Stimulated activated naive B cell treated with anti-CD40 and anti-IgM and Interleukin-4, amounts not matched to agents 10 μg/mL and 1 μg/mL and 100 μg/mL, for 72 hours (primary cell): ENCODE measurements around the gene PIK3IP1.

Experiments used
- ATAC-seq, 2 donors: fragments of 150-1000 bp; cut with Tn5 transposase; replicated peaks; 2 replicates each; pipeline ENCODE4 v1.10.0; 2021; ENCODE audit warnings: moderate library complexity in 1 of 2
- DNase-seq: peaks from one replicate; pipeline ENCODE4 v3.0.0; 2021
- H3K27ac Mint-ChIP-seq: one replicate; pipeline ENCODE4 v1.8.0; 2022; ENCODE audit warnings: mild to moderate bottlenecking, mixed read lengths
- H3K27me3 Mint-ChIP-seq, 2 donors: one replicate each; pipeline ENCODE4 v1.8.0; 2022; ENCODE audit warnings: mixed read lengths in 2 of 2
- H3K36me3 Mint-ChIP-seq, 2 donors: one replicate each; pipeline ENCODE4 v1.8.0; 2022; ENCODE audit warnings: mixed read lengths in 2 of 2, mild to moderate bottlenecking in 1 of 2
- H3K4me1 Mint-ChIP-seq, 2 donors: one replicate each; pipeline ENCODE4 v1.8.0; 2022; ENCODE audit warnings: mixed read lengths in 2 of 2, mild to moderate bottlenecking in 1 of 2
- H3K4me3 Mint-ChIP-seq, 2 donors: one replicate each; pipeline ENCODE4 v1.8.0; 2022; ENCODE audit warnings: mild to moderate bottlenecking in 2 of 2, mixed read lengths in 2 of 2, moderate library complexity in 1 of 2
- H3K9me3 Mint-ChIP-seq, 2 donors: one replicate each; pipeline ENCODE4 v1.8.0; 2022; ENCODE audit warnings: mixed read lengths in 2 of 2, mild to moderate bottlenecking in 1 of 2

PIK3IP1 gene, protein sequence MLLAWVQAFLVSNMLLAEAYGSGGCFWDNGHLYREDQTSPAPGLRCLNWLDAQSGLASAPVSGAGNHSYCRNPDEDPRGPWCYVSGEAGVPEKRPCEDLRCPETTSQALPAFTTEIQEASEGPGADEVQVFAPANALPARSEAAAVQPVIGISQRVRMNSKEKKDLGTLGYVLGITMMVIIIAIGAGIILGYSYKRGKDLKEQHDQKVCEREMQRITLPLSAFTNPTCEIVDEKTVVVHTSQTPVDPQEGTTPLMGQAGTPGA

DNA sequence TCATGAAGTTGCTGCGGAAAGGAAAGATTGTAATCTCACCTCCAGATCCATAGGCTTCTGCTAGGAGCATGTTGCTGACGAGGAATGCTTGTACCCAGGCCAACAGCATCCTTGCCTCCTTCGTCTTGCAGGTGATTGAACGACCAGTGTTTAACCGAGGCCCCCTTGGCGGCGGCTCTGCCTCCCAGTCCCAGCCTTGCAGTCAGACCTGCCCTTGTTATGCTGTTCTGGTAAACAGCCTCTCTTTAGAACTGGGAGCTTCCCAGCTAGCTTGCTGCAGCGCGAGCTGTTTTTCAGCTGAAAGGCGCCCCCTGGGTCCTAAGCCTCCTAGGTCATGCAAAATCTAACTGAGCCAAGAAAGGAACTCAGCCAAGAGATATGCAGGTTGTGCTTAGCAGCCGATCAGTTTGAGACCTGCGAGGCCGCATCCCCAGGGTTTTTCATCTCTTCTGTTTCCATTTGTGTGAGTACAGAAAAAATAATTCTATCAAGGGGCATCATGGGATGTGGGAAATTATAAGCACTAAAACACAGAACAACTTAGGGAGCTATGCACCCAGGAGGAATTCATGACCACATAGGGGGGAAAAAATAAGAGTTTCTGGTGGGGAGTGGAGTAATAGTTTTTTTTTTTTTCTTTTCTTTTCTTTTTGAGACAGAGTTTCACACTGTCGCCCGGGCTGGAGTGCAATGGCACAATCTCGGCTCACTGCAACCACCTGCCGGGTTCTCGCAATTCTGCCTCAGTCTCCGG, at the start of gene PIK3IP1:
Gene PIK3IP1, minus strand, starts transcription at position 253 of the 754 bp plus-strand sequence. Its CDS starts 144 bp downstream, at position 109.
- DNase-seq: peak; percentile 69
- H3K9me3 Mint-ChIP-seq: no peaks in the 10 kb centered on the region
- H3K4me3 Mint-ChIP-seq: peak within 1 kb of the TSS; percentile 94 to 97
- peaks cover 43 to 68% of the 10 kb centered on the region in 2 donors for H3K4me1 Mint-ChIP-seq
- peaks cover 0 to 1% of the 10 kb centered on the region in 2 donors for H3K36me3 Mint-ChIP-seq
- peak; percentile 50 to 52 for ATAC-seq
- H3K27me3 Mint-ChIP-seq: no peaks in the 10 kb centered on the region
- H3K27ac Mint-ChIP-seq: peak within 1 kb of the TSS; percentile 90

DNA sequence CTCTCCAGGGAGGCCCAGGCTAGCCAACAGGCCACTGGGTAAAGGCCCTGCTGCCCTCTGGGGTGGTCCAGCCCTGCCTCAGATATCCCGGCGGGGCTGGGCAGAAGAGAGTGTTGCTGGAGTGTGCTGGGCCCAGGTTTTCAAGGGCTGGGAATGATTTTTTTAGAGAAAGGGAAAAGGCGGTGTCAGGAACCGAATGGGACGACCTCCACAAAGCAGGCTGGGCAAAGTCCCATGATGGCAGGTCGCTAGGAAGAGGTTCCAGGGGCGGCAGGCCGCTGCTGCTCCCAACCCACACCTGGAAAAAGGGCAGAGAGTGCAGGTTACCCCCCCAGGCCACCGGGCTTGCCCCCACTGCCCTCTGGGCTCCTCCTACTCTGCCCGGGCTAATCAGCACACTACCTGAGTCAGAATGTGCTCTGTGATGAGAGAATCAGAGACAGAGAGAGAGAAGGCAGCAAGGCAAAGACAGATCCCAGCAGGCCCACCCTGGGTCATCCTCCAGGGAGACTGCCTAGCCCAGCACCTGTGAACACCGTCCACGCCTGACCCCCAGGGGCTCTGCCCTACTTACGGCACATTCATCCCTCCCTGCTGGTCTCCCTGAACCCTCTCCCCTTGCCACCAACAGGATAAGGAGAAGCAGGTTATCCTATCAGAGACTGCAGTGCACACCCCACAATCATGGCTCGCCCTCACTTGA, 49.2 kb upstream of the PIK3IP1 start:
- ATAC-seq (no peak), DNase-seq (no peak)
- Mint-ChIP-seq H3K27ac (peak overlapping the region; percentile 66), H3K9me3 (no peaks in the 10 kb centered on the region), H3K36me3 (peaks cover 43 to 66% of the 10 kb centered on the region in 2 donors), H3K27me3 (no peaks in the 10 kb centered on the region), H3K4me1 (peaks cover 50 to 80% of the 10 kb centered on the region in 2 donors), H3K4me3 (no peak overlapping the region)

DNA sequence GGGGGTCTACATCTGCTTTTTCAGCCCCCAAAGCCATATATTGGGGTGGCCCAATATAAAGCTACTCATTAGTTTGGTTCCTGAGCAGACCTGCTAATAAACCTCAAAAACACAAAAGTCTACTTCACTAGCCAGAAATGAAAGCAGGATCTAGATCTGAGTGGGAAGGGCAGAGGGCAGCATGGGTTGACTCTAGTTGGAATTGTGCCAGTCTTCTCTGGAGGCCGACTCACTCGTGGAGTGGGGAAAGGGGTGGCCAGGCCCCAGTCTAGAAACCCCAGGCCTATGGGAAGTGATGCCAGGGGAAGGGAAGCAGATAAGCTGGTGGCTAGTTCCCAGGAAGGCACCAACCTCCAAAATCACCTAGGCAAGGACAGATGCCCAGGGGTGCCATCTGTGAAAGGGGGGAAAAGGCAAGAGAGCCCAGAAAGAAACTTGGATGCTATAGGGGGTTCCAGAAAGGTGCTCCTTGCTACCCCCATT, 48.5 kb upstream of the PIK3IP1 start:
- Mint-ChIP-seq H3K36me3 (peaks cover 43 to 70% of the 10 kb centered on the region in 2 donors), H3K9me3 (no peaks in the 10 kb centered on the region), H3K27me3 (no peaks in the 10 kb centered on the region), H3K4me1 (peaks cover 50 to 80% of the 10 kb centered on the region in 2 donors), H3K4me3 (no peak overlapping the region), H3K27ac (peak overlapping the region; percentile 27)
- DNase-seq (no peak), ATAC-seq (no peak)

DNA sequence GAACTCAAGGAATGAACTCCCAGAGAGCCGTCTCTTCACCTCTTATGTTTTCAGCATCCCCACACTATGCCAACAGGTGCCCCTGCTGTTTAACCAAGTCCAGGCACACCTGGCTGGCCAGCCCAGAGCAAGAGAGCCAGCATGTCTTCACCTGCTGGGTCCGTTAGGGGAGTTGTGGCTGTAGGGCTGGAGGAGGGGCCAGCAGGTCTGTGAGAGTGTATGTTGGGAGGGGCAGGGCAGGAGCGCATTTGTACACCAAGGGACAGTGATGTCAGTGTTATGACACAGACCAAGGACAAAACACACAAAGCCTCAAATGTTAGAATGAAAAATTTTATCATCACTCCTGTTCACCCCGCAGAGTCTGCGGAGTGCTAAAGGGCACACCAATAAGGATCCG, 48.1 kb upstream of the PIK3IP1 start:
- H3K27ac Mint-ChIP-seq: peak overlapping the region; percentile 84
- no peak for ATAC-seq
- H3K36me3 Mint-ChIP-seq: peaks cover 42 to 71% of the 10 kb centered on the region in 2 donors
- peaks cover 48 to 78% of the 10 kb centered on the region in 2 donors for H3K4me1 Mint-ChIP-seq
- H3K9me3 Mint-ChIP-seq: no peaks in the 10 kb centered on the region
- peak overlapping the region in 1 of 2 donors; percentile 4 for H3K4me3 Mint-ChIP-seq
- no peak for DNase-seq
- H3K27me3 Mint-ChIP-seq: no peaks in the 10 kb centered on the region

DNA sequence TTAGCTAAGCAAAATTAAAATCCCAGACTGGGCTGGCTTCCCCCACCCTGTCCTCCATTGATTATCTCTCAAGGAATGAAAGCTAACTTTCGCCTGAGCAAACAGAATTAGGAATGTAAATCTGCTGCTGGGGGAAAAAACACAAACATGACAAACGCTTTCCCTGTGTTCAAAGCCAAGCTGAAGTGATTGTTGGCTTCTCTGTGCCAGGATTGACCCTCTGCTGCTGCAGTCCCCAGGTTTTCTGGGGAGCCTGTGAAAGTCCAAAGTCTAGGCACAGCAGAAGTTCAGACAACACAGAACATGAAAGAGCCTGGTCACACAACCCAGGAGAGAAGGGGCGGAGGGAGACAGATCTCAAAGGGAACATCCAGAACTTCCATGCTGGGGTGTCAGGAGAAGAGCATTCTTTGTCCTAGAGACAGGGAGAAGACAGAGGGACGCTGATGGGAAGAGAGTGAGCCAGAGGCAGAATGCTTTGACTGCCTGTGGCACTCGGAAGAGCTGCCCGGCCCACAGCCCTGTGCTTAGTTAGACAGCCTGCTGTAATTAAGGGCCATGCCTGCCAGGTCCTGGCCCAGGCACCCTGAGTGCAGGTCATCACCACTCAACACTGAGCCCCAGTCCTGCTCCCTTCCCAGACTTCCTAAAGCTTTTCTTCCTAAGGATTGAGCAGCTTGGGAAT, 47.0 kb upstream of the PIK3IP1 start:
- Mint-ChIP-seq H3K4me1 (peaks cover 44 to 76% of the 10 kb centered on the region in 2 donors), H3K36me3 (peaks cover 41 to 73% of the 10 kb centered on the region in 2 donors), H3K27me3 (no peaks in the 10 kb centered on the region), H3K4me3 (no peak overlapping the region), H3K9me3 (no peaks in the 10 kb centered on the region), H3K27ac (peak overlapping the region; percentile 84)
- DNase-seq (no peak), ATAC-seq (no peak)

DNA sequence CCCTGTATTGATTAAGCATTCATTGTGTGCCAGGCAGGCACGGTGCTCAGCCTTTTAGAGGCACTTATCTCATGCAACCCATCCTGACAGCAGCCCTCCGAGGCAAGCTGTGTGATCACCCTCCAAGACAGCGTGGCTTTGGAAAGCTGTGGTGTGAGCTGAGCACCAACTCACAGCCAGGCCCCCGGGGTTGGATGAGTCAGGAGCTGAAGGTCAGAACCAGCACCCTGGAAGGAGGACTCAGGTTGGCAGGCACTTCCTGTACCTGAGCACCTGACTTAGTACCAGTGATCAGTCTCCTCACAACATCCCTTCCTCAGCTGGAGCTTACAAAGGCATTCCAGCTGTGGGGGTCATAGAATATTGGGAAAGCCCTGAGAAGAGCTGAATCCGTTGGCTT, 44.9 kb upstream of the PIK3IP1 start:
- DNase-seq (no peak), ATAC-seq (no peak)
- peaks cover 27 to 65% of the 10 kb centered on the region in 2 donors for H3K4me1 Mint-ChIP-seq
- no peaks in the 10 kb centered on the region for H3K9me3 Mint-ChIP-seq
- H3K27ac Mint-ChIP-seq: peak overlapping the region; percentile 42
- peaks cover 33 to 70% of the 10 kb centered on the region in 2 donors for H3K36me3 Mint-ChIP-seq
- H3K4me3 Mint-ChIP-seq: no peak overlapping the region
- H3K27me3 Mint-ChIP-seq: no peaks in the 10 kb centered on the region

DNA sequence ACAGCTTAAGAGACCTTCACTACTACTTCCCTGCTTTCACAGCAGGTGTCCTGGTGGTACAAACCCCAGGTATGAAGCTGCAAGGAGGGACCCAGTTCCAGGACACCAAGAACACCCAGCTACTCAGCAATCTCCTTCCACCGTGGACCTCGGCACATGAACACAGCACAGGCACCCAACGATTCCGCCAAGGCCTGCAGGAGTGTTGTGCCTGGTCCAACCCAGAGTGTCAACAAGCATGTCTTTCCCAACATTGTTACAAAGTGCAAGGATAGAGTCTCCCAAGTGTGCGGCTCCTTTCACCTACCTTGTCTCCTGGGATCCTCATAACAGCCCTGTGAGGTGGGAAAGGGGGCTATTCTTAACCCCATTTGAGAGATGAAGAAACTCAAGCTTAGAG, 42.0 kb upstream of the PIK3IP1 start:
- peaks cover 18 to 53% of the 10 kb centered on the region in 2 donors for H3K36me3 Mint-ChIP-seq
- no peak for DNase-seq
- no peak overlapping the region for H3K4me3 Mint-ChIP-seq
- H3K27ac Mint-ChIP-seq: no peak overlapping the region
- ATAC-seq: no peak
- peaks cover 21 to 48% of the 10 kb centered on the region in 2 donors for H3K4me1 Mint-ChIP-seq
- no peaks in the 10 kb centered on the region for H3K9me3 Mint-ChIP-seq
- no peaks in the 10 kb centered on the region for H3K27me3 Mint-ChIP-seq

DNA sequence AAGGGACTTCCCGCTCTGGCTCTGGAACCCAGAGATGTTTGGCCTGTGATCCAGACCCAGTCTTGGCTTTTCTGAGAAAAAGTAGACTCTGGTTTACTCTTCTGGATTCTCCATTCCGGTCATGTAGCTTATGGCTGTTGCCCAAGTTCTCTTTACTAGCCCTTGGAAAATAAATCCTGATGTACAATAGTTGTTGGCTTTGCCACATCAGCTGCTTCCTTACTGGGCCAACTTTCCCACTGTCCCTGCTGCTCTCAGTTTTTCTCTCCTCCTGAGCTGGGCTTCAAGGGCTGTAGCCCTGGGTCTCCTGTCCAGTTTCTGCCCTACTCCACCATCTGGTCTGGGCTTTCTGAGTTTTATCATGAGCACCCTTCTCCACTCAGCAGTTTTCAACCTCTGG, 41.4 kb upstream of the PIK3IP1 start:
- Mint-ChIP-seq H3K36me3 (peaks cover 18 to 57% of the 10 kb centered on the region in 2 donors), H3K4me3 (no peak overlapping the region), H3K9me3 (no peaks in the 10 kb centered on the region), H3K27me3 (no peaks in the 10 kb centered on the region), H3K27ac (peak overlapping the region; percentile 53), H3K4me1 (peaks cover 19 to 46% of the 10 kb centered on the region in 2 donors)
- ATAC-seq (no peak), DNase-seq (no peak)

DNA sequence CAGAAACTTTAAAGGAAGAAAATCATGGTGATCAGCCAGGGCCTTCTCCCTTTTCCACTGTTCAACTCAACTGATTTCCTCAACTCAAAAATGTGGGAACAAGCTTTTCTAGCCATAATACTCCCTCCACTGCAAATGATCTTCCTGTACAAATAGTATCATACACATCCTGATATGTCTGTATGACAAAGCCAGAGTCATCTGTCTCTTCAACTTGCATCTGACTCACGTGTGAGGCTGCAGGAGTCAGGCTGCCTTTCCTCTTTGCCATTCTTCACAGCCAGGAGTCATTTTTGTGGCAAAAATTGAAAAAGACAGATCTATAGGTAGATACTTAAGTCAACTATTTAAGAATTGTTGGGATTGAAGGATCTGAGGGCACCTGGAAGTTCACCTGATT, 40.6 kb upstream of the PIK3IP1 start:
- H3K27me3 Mint-ChIP-seq: no peaks in the 10 kb centered on the region
- peaks cover 13 to 39% of the 10 kb centered on the region in 2 donors for H3K4me1 Mint-ChIP-seq
- DNase-seq (no peak), ATAC-seq (no peak)
- no peaks in the 10 kb centered on the region for H3K9me3 Mint-ChIP-seq
- peaks cover 24 to 59% of the 10 kb centered on the region in 2 donors for H3K36me3 Mint-ChIP-seq
- H3K4me3 Mint-ChIP-seq: no peak overlapping the region
- H3K27ac Mint-ChIP-seq: no peak overlapping the region

DNA sequence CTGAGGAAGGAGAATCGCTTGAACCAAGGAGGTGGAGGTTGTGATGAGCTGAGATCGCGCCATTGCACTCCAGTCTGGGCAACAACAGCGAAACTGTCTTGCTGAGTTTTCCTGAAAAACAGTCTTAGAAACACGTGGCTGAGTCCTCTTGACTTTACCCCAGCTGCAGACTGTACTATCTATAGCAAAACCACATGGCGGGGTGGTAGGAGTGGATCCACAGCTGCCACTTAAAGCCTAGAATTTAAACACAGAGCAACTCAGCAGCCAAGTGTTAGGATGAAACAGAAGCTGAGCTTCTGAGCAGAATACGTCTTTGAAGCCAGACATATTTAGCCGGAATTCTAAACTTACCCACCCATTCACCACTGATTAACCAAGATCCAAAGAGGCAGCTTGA, 39.7 kb upstream of the PIK3IP1 start:
- no peak overlapping the region for H3K27ac Mint-ChIP-seq
- H3K4me3 Mint-ChIP-seq: no peak overlapping the region
- ATAC-seq (no peak), DNase-seq (no peak)
- no peaks in the 10 kb centered on the region for H3K9me3 Mint-ChIP-seq
- no peaks in the 10 kb centered on the region for H3K27me3 Mint-ChIP-seq
- H3K36me3 Mint-ChIP-seq: peaks cover 29 to 62% of the 10 kb centered on the region in 2 donors
- H3K4me1 Mint-ChIP-seq: peaks cover 13 to 37% of the 10 kb centered on the region in 2 donors

DNA sequence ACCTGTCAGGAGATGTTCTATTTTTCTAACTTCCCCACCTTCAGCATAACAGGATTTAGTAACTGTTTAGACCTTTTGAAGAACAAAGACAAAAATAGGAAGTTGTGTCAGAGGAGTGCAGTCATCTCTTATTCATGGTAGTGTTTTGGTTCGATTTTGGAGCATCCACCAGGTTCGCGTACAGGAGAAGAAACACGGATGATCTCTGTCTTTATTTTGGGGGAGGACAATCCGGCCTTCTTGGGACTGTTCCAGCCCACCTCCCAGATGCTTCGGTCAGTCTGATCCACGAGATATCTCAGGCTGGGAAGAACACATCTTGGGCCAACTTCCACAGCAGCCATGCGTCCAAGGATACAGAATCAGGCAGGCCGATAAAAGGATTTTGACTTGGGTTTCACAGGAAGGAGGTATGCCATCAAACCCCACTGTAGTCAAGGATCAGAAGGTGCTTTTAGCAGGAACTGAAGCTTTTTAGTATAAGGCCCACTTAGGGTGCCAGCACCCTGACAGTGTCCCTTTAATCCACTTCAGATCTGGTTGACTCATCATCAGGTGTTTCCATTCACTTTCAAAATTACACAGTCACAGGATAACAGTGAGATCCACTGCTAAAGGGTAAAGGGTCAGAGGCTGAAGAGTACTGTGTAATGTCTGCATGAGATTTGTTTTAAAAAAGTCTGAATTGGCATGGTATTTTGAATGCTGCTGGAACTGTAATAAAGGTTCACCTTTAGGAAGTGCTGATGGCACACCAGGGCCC, 37.3 kb upstream of the PIK3IP1 start:
- ATAC-seq: peak; percentile 80 to 93
- Mint-ChIP-seq H3K27ac (peak overlapping the region; percentile 47), H3K27me3 (no peaks in the 10 kb centered on the region), H3K4me1 (peaks cover 12 to 34% of the 10 kb centered on the region in 2 donors), H3K36me3 (peaks cover 31 to 66% of the 10 kb centered on the region in 2 donors), H3K9me3 (no peaks in the 10 kb centered on the region), H3K4me3 (no peak overlapping the region)
- no peak for DNase-seq

DNA sequence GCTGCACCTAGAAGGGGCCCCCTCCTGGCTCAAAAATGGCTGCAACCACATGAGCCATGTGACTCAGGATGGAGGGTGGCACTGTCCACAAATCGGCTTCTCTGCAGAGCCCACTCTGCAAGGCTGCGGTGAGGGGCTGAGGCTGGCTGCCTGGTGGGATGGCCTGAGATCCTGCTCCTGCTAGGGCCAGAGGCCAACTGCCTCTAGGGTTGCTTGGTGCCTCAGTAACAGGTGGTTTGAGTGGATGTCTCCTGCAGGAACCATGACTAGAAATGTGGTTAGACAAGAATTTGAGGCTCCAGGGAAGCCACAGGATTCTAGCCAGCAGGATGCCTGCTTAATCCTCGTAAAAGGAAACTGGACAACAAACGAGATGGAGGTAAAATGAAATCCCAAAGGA, 36.7 kb upstream of the PIK3IP1 start:
- no peaks in the 10 kb centered on the region for H3K9me3 Mint-ChIP-seq
- ATAC-seq: no peak
- no peak overlapping the region for H3K4me3 Mint-ChIP-seq
- peak overlapping the region; percentile 59 for H3K27ac Mint-ChIP-seq
- no peak for DNase-seq
- H3K36me3 Mint-ChIP-seq: peaks cover 36 to 60% of the 10 kb centered on the region in 2 donors
- H3K27me3 Mint-ChIP-seq: no peaks in the 10 kb centered on the region
- H3K4me1 Mint-ChIP-seq: peaks cover 15 to 30% of the 10 kb centered on the region in 2 donors

DNA sequence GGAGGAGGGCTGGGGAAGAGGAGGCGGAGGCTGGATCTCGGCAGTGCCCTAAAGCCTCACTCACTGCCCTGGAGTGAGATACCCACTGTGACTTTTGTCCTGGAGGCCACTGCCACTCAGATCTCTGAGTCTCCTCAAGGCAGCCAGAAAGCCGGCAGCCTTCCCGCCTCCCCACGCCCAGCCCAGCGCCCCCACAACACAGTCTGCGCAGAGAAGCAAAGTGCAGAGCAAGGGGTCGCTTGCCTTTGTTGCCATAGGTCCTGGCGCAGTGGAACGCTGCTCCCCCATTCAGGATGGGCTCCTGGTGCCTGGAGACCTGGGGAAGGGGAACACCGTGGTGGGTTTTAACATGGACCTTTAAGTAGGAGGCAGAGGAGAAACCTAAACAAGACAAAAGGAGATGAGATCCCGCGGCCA, 36.3 kb upstream of the PIK3IP1 start:
- DNase-seq: no peak
- Mint-ChIP-seq H3K36me3 (peaks cover 32 to 55% of the 10 kb centered on the region in 2 donors), H3K4me1 (peaks cover 16 to 30% of the 10 kb centered on the region in 2 donors), H3K27ac (no peak overlapping the region), H3K9me3 (no peaks in the 10 kb centered on the region), H3K4me3 (no peak overlapping the region), H3K27me3 (no peaks in the 10 kb centered on the region)
- no peak for ATAC-seq
